Measurements from ENCODE around the gene SOST. TPM values are rescaled to one million over a fixed set of nuclear protein-coding genes. Genes with fewer than 3 reads are reported as not detected.

Gene SOST
- total RNA-seq, 4 donors from 2014 or later = 0.49 to 1.5 TPM; not detected in 2

DNA sequence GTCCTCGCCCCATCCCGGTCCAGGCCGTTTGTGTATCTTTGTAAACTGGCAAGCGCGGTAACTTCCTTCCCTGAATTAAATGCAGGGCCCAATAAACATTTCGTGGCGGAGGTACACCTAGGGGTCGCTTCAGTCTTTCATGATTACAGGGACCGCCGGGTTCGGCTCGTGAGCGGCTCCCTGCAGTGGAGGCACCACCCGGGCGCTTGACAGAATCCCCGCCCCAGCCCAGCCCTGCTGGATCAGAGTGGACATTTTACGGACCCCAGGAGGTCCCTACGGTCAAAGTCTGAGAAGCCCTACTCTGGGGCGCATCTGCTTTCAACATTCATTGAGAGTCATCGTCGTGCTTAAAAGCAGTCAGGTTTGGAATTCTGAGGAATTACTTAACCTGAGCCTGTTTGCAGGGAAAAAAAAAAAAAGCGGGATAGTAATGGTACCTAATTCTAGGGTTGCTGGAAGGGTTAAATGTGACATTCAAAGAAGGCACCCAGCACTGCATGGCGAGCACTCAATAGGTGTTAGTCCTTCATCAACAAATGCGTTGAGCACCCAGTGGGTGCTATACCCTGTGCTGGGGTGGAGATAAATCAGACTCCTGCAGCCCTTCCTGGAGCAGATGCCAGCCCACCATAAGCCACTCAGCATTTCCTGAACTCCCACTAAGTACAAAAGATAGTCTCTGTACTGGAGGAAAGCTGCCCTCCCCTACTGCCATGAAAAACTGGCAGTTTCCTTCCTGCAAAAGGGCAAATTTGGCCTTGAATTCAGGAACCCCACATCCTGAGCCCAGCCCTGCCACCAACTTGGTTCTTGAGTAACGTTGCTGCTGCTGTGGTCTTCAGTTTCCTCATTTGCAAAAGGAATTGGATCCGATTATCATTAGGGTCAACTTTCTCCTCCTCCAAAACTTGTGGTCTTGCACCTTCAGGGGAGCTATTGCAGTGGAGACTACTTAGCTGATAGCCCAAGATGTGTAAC is 20.8 kb upstream of the SOST start:
- no peak overlapping the region for H3K4me3 ChIP-seq (ENCODE audit: low read depth, poor library complexity, severe bottlenecking)
- WGBS, 2 donors = 9 to 13% methylated on average over 18 to 26 of the region's 26 CpGs
- peak in 1 of 2 donors; percentile 92 for DNase-seq (ENCODE audit: low spot score in 2 of 2)
- TF ChIP-seq, protein P1, sequence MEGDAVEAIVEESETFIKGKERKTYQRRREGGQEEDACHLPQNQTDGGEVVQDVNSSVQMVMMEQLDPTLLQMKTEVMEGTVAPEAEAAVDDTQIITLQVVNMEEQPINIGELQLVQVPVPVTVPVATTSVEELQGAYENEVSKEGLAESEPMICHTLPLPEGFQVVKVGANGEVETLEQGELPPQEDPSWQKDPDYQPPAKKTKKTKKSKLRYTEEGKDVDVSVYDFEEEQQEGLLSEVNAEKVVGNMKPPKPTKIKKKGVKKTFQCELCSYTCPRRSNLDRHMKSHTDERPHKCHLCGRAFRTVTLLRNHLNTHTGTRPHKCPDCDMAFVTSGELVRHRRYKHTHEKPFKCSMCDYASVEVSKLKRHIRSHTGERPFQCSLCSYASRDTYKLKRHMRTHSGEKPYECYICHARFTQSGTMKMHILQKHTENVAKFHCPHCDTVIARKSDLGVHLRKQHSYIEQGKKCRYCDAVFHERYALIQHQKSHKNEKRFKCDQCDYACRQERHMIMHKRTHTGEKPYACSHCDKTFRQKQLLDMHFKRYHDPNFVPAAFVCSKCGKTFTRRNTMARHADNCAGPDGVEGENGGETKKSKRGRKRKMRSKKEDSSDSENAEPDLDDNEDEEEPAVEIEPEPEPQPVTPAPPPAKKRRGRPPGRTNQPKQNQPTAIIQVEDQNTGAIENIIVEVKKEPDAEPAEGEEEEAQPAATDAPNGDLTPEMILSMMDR (IDR thresholded peaks at IDR 0.05) = no peak
- no peak for TF ChIP-seq POLR2A (IDR thresholded peaks at IDR 0.05)
- intact Hi-C loops (cut with DNase I; ENCODE audit: low total_unique reads) = loop anchor here (10.0 kb wide), 1 partner anchor 65 kb away; the partner anchor contains the start of gene CD300LG

- H3K4me3 ChIP-seq (ENCODE audit: low read depth, poor library complexity, severe bottlenecking) = peak within 1 kb of the TSS; percentile 82
- TF ChIP-seq, protein P1 (IDR thresholded peaks at IDR 0.05) = no peak
- peak in 1 of 2 donors; percentile 72 for TF ChIP-seq POLR2A (IDR thresholded peaks at IDR 0.05)
- peak; percentile 92 to 99 for DNase-seq (ENCODE audit: low spot score in 2 of 2)
- intact Hi-C loops (cut with DNase I; ENCODE audit: low total_unique reads) = no loop called here
- 0 to 1% methylated on average over 23 to 56 of the region's 100 CpGs for WGBS, 2 donors
These were observed 19.9 kb upstream of the SOST start, which contains the start of gene DUSP3 for GRCh38 chr17:43778337-43779144. Gene DUSP3, minus strand, starts transcription at chr17:43778977. Its CDS starts 53 bp downstream, at chr17:43778924.

GRCh38 chr17:43774304-43775250 is 16.0 kb upstream of the SOST start:
- WGBS, 2 donors = 91 to 93% methylated on average over 16 of the region's 16 CpGs
- intact Hi-C loops (cut with DNase I; ENCODE audit: low total_unique reads) = no loop called here
- no peak for DNase-seq (ENCODE audit: low spot score in 2 of 2)
- no peak overlapping the region for H3K4me3 ChIP-seq (ENCODE audit: low read depth, poor library complexity, severe bottlenecking)
- TF ChIP-seq POLR2A (IDR thresholded peaks at IDR 0.05) = no peak
- TF ChIP-seq, protein P1 (IDR thresholded peaks at IDR 0.05) = no peak

DNA sequence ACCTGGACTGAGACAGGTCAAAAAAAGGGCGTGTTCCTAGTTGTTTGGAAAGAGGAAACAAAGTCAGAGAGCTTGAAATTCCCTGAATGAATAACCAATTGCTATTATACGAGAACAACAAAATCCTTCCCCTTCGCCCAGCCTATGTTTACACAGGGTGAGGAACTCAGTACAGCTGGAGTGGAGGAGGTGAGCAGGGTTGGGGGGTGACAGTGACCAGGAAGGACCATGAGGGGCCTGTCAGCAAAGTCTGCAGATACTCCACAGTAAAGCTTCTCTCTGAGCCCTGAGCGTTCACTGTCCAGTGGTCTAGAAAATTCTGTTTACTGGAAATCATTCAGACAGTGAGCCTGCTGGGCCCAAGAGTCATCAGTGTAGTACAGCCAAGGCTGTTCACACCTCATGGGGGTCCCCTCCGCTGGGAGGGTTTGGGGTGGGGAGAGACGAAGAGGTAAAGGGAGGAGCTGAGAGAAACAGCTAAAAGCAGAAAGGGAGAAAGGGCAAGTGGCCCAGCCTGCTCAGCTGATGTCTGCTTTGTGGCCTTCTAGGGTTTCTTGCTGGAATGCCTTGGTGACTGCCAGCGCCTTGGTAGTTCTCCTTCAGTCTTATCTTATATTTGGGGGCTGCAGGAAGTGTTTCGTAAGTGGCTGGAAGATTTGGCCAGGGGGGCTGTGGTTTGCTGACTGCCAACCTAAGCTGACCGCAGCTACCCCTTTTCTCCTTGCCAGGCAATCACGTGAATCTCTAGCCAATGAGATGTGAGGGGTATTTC is 14.5 kb upstream of the SOST start:
- DNase-seq (ENCODE audit: low spot score in 2 of 2) = peak; percentile 45 to 81
- WGBS, 2 donors = 83 to 88% methylated on average over 10 of the region's 10 CpGs
- intact Hi-C loops (cut with DNase I; ENCODE audit: low total_unique reads) = no loop called here
- H3K4me3 ChIP-seq (ENCODE audit: low read depth, poor library complexity, severe bottlenecking) = no peak overlapping the region
- TF ChIP-seq, protein P1 (IDR thresholded peaks at IDR 0.05) = no peak
- TF ChIP-seq POLR2A (IDR thresholded peaks at IDR 0.05) = no peak
